Jurkat, Clone E6-1 (cell line): Measurements from ENCODE around the gene KCNE4.

Experiments used
- DNase-seq: peaks from one replicate; pipeline ENCODE4 v3.0.0-alpha.2; 2011; ENCODE audit warnings: low read depth, low spot score
- H3K4me3 ChIP-seq: 2 replicates; pipeline ENCODE4 v1.5.1; 2011; ENCODE audit warnings: mild to moderate bottlenecking, low read length, control low read depth, moderate library complexity

KCNE4 gene

GRCh38 chr2:223101340-223102039, 49.5 kb downstream of the KCNE4 start:
- peak; percentile 11 for DNase-seq
- no peak overlapping the region for H3K4me3 ChIP-seq

DNA sequence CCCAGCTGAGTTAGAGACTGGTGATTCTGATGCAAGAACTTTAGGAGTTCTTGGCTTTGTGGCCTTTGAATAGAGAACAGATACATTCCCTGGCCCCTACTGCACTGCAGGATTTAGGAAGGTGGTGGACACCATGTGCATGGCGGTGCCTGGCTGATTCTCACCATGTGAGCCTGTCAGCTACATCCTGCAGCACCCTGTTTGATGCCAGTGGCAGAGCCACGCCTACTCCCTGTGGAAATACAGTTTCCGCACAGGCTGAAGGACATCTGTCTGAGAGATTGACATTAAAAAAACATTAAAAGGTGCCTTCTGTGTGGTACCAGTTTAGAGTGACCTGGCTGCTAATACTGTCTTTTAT, 50.0 kb downstream of the KCNE4 start:
- H3K4me3 ChIP-seq, result no peak overlapping the region
- no peak for DNase-seq

DNA sequence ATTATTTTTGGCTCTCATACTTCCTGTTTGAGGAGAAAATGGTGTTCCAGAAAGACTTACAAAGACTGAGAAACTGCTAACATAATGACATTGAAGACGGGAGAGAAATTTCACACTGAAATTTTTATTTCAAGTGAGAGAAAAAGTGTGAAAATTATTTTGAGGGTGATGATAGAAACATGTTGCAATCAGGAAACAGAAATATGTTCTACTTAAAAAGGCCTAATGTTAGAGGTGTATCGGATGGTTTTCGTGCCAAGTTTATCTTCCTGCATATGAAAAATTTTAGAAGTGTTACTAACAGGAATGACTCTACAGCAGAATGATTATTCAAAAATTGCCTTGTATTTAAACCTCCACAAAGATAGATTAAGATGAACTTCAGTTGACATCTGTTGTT, 50.5 kb downstream of the KCNE4 start:
- no peak for DNase-seq
- H3K4me3 ChIP-seq, result no peak overlapping the region

DNA sequence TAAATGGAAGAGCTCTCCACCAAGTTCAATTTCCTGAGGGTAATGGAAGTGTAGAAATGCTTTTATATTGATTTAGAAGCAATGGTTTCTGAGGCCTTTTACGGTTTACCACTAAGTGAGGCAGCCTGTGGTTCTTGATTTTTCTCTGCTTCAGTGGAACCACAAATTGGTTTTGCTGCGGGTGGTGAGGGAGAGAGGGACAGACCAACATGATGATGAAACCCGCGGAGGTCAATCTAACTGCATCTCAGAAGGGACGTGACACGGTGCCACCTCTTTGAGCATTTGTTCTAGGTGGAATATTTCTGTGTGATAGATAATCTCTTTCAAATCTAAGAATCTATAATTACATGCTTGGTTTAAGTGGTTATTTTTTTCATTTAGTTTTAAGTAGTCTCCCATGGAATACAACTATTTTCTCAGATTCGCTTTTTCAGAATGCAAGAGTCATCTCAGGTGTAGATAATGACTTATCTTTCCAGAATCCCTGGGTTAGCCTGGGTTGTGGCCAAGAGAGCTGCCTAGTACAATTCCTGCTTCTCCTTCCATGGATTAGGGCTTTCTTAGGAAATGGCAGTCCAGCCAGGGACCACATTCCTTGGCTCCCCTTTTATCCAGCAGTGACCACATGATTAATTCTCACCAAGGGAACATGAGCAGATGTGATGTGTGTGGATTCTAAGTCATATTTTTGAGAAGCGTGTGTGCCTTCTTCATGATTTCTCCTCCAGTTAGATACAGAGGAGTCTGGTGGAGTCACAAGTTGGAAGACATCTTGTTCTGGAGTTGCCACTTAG, 52.5 kb downstream of the KCNE4 start:
- no peak overlapping the region for H3K4me3 ChIP-seq
- no peak for DNase-seq
